Thyroid gland (tissue), 4 donors: ENCODE results near the gene TMEM151B. TPM values are rescaled to one million over a fixed set of nuclear protein-coding genes. Genes with fewer than 3 reads are reported as not detected.

Source experiments
- DNase-seq, 2 donors: peaks; one replicate each; pipeline ENCODE4 v3.0.0-alpha.2; 2019
- H3K27ac ChIP-seq, 3 donors: fragments of 200-600 bp; sonication (generic); 1 replicate in 2 of 3; 2 replicates in 1 of 3; pipeline ENCODE4 v1.5.1; 2016 to 2019; ENCODE audit warnings: mild to moderate bottlenecking in 1 of 3, moderate library complexity in 1 of 3
- H3K27me3 ChIP-seq: fragments of 200-600 bp; sonication (generic); one replicate; pipeline ENCODE4 v1.5.1; 2019
- H3K36me3 ChIP-seq, 2 donors: fragments of 200-600 bp; sonication (generic); one replicate each; pipeline ENCODE4 v1.5.1; 2016 to 2019
- H3K4me1 ChIP-seq, 2 donors: fragments of 200-600 bp; sonication (generic); one replicate each; pipeline ENCODE4 v1.5.1; 2017 to 2019
- H3K4me3 ChIP-seq, 3 donors: fragments of 200-600 bp; sonication (generic); replicated peaks in 1 of 3; 1 replicate in 2 of 3; 2 replicates in 1 of 3; pipeline ENCODE4 v1.5.1; 2016; ENCODE audit warnings: mild to moderate bottlenecking in 1 of 3
- H3K9me3 ChIP-seq: fragments of 200-600 bp; sonication (generic); one replicate; pipeline ENCODE4 v1.5.1; 2017
- CTCF ChIP-seq, 6 experiments: fragments of 200-600 bp in 3 of 6; fragments of 450-650 bp in 3 of 6; sonication (generic) in 3 of 6; IDR thresholded peaks; one replicate each; pipeline ENCODE4 v1.5.1; 2016 to 2019; ENCODE audit warnings: antibody characterized with exemption in 6 of 6, mild to moderate bottlenecking in 2 of 6, inconsistent platforms in 1 of 6, moderate library complexity in 1 of 6
- POLR2A ChIP-seq, 2 donors: fragments of 450-650 bp; IDR thresholded peaks; one replicate each; pipeline ENCODE4 v1.6.1; 2017; ENCODE audit warnings: antibody characterized with exemption in 2 of 2, mild to moderate bottlenecking in 2 of 2, moderate library complexity in 1 of 2
- WGBS, 2 donors: methylation state at CpG; one replicate each; pipeline ENCODE4 v1.1.5; 2017; 5-methylcytosine and 5-hydroxymethylcytosine counted together
- intact Hi-C: fragments of 100-400 bp; cut with DNase I; formaldehyde crosslinking; loops from one replicate; pipeline ENCODE4 v1.15.1; 2023
- total RNA-seq, 4 donors: library from RNA; depleted of rRNA; stranded (reverse); fragments of >200 nt; gene quantifications; one replicate each; pipeline ENCODE4 v1.2.3, GENCODE V29; 2016

TMEM151B gene
- total RNA-seq, 4 donors from 2014 or later, result not detected

GRCh38 chr6:44222486-44223318 lies 47.5 kb upstream of the TMEM151B start:
- Histone ChIP-seq H3K4me3 (peak overlapping the region in 2 of 3 donors; percentile 36 to 45), H3K9me3 (no peaks in the 10 kb centered on the region), H3K4me1 (peaks cover 45 to 77% of the 10 kb centered on the region in 2 donors), H3K36me3 (no peaks in the 10 kb centered on the region), H3K27me3 (no peaks in the 10 kb centered on the region), H3K27ac (peak overlapping the region; percentile 93 to 95 (median 95))
- TF ChIP-seq POLR2A (IDR thresholded peaks at IDR 0.05) (no peak), CTCF (IDR thresholded peaks at IDR 0.05) (no peak)
- peak; percentile 20 to 29 for DNase-seq
- 31 to 32% methylated on average over 26 of the region's 26 CpGs for WGBS, 2 donors
- intact Hi-C loops, result no loop called here

- Histone ChIP-seq H3K36me3 (no peaks in the 10 kb centered on the region), H3K9me3 (no peaks in the 10 kb centered on the region), H3K27me3 (no peaks in the 10 kb centered on the region), H3K4me1 (peaks cover 45 to 70% of the 10 kb centered on the region in 2 donors), H3K4me3 (peak within 1 kb of the TSS; percentile 2 to 45 (median 36)), H3K27ac (peak within 1 kb of the TSS; percentile 93 to 95 (median 95))
- intact Hi-C loops, result no loop called here
- peak; percentile 83 to 85 for DNase-seq
- TF ChIP-seq CTCF (IDR thresholded peaks at IDR 0.05) (peak in 3 of 6 experiments; percentile 6 to 13 (median 6)), POLR2A (IDR thresholded peaks at IDR 0.05) (peak in 1 of 2 donors; percentile 57)
- 2 to 3% methylated on average over 6 to 24 of the region's 73 CpGs for WGBS, 2 donors
Measured at GRCh38 chr6:44223319-44224028, 46.8 kb upstream of the TMEM151B start, which contains the start of gene SLC29A1. SLC29A1 (plus strand) TSS chr6:44223595; CDS start chr6:44227314, 3,719 bp downstream.

- 15 to 25% methylated on average over 18 of the region's 18 CpGs for WGBS, 2 donors
- Histone ChIP-seq H3K9me3 (no peaks in the 10 kb centered on the region), H3K4me1 (peaks cover 45 to 71% of the 10 kb centered on the region in 2 donors), H3K4me3 (peak overlapping the region in 1 of 3 donors; percentile 45), H3K27me3 (no peaks in the 10 kb centered on the region), H3K36me3 (no peaks in the 10 kb centered on the region), H3K27ac (peak overlapping the region in 1 of 3 donors; percentile 95)
- TF ChIP-seq CTCF (IDR thresholded peaks at IDR 0.05) (no peak), POLR2A (IDR thresholded peaks at IDR 0.05) (no peak)
- intact Hi-C loops, result no loop called here
- no peak for DNase-seq
Measured at GRCh38 chr6:44224029-44224964, 46.0 kb upstream of the TMEM151B start.

DNA sequence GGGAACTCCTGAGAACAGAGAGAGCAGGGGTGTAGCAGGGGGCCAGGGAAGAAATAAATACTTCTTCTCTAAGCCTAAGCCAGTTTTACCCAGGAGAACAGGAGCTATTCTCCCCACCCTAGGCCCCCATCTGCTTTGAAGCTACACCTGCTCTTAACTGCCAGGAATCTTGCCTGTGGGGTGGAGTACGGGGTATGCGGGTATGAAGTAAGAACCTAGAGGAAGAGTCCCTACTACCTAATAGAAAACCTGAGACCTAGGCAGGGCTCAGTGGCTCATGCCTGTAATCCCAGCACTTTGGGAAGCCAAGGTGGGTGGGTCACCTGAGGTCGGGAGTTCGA lies 45.3 kb upstream of the TMEM151B start:
- Histone ChIP-seq H3K4me1 (peaks cover 42 to 71% of the 10 kb centered on the region in 2 donors), H3K9me3 (no peaks in the 10 kb centered on the region), H3K27me3 (no peaks in the 10 kb centered on the region), H3K4me3 (no peak overlapping the region), H3K27ac (no peak overlapping the region), H3K36me3 (peaks cover 2 to 4% of the 10 kb centered on the region in 2 donors)
- DNase-seq, result no peak
- 91 to 96% methylated on average over 4 of the region's 4 CpGs for WGBS, 2 donors
- TF ChIP-seq POLR2A (IDR thresholded peaks at IDR 0.05) (no peak), CTCF (IDR thresholded peaks at IDR 0.05) (no peak)
- intact Hi-C loops, result no loop called here
